ENCODE results near the gene FOXO1.

The FOXO1 gene

DNA sequence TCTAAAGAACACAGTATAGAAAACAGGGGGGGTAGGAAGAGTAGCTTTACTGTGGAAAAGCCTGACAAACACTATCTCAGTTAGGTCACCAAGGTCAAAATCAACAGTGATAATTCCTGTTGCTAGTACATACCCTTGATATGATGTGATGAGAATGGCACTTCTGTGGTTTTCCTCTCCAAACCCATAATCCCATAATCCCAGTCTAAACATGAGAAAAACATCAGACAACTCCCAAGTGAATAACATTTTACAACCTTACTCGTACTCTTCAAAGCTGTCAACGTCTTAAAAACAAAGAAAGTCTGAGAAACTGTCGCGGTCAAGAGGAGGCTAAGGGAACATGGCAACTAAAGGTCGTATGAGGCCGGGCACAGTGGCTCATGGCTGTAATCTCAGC lies 137.6 kb downstream of the FOXO1 start:
- no peak overlapping the region for H2AFZ ChIP-seq (ENCODE audit: low read depth, low read length)
- no peak for ATAC-seq (ENCODE audit: insufficient read depth, low read depth)
- peaks cover 3% of the 10 kb centered on the region for H3K27me3 ChIP-seq (ENCODE audit: insufficient read depth, low read length, poor library complexity)
- H4K20me1 ChIP-seq (ENCODE audit: insufficient read depth, low read length), result no peaks in the 10 kb centered on the region
- H3K4me3 ChIP-seq (ENCODE audit: low read depth in 1 of 2, low read length in 2 of 2), result no peak overlapping the region
- H3K9ac ChIP-seq (ENCODE audit: low read depth, low read length), result no peak overlapping the region
- no peaks in the 10 kb centered on the region for H3K4me1 ChIP-seq (ENCODE audit: insufficient read depth, low read length)
- H3K79me2 ChIP-seq (ENCODE audit: insufficient read depth, low read length), result no peaks in the 10 kb centered on the region
- H3K27ac ChIP-seq (ENCODE audit: low read length), result no peak overlapping the region
- no peaks in the 10 kb centered on the region for H3K36me3 ChIP-seq (ENCODE audit: insufficient read depth, low read length)
- TF ChIP-seq EZH2 (IDR thresholded peaks at IDR 0.05; ENCODE audit: borderline replicate concordance, low read depth, low read length, severe bottlenecking), result no peak
- TF ChIP-seq, protein P1, sequence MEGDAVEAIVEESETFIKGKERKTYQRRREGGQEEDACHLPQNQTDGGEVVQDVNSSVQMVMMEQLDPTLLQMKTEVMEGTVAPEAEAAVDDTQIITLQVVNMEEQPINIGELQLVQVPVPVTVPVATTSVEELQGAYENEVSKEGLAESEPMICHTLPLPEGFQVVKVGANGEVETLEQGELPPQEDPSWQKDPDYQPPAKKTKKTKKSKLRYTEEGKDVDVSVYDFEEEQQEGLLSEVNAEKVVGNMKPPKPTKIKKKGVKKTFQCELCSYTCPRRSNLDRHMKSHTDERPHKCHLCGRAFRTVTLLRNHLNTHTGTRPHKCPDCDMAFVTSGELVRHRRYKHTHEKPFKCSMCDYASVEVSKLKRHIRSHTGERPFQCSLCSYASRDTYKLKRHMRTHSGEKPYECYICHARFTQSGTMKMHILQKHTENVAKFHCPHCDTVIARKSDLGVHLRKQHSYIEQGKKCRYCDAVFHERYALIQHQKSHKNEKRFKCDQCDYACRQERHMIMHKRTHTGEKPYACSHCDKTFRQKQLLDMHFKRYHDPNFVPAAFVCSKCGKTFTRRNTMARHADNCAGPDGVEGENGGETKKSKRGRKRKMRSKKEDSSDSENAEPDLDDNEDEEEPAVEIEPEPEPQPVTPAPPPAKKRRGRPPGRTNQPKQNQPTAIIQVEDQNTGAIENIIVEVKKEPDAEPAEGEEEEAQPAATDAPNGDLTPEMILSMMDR (IDR thresholded peaks at IDR 0.05; ENCODE audit: borderline replicate concordance, extremely low read depth, low read length, poor library complexity, severe bottlenecking), result no peak
- H3K4me2 ChIP-seq (ENCODE audit: insufficient read depth, low read length), result no peak overlapping the region
- no peak for DNase-seq
- H3K9me3 ChIP-seq (ENCODE audit: insufficient read depth, low read length, severe bottlenecking), result no peaks in the 10 kb centered on the region

DNA sequence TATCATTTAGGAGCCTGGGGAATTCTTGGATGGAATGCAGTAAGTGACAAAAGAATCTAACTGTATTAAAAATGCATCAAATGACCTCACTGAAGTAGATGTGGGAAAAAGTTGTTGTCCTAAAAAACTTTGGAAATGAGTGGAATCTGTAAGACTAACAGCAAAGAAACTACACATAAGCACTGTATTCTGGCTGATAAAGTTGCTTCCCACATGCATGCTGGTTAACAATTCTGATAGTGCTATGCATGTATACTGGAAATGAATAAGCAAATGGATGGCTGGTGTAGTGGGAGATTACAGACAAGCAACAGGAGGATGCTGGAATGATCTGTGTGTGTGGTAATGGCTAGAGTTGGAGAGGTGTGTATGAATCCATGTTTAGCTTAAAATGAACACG lies 138.5 kb downstream of the FOXO1 start:
- peaks cover 3% of the 10 kb centered on the region for H3K27me3 ChIP-seq (ENCODE audit: insufficient read depth, low read length, poor library complexity)
- no peak overlapping the region for H3K27ac ChIP-seq (ENCODE audit: low read length)
- H3K4me3 ChIP-seq (ENCODE audit: low read depth in 1 of 2, low read length in 2 of 2), result no peak overlapping the region
- DNase-seq, result no peak
- H3K4me1 ChIP-seq (ENCODE audit: insufficient read depth, low read length), result no peaks in the 10 kb centered on the region
- no peaks in the 10 kb centered on the region for H3K36me3 ChIP-seq (ENCODE audit: insufficient read depth, low read length)
- no peaks in the 10 kb centered on the region for H3K79me2 ChIP-seq (ENCODE audit: insufficient read depth, low read length)
- no peak overlapping the region for H2AFZ ChIP-seq (ENCODE audit: low read depth, low read length)
- TF ChIP-seq, protein P1 (IDR thresholded peaks at IDR 0.05; ENCODE audit: borderline replicate concordance, extremely low read depth, low read length, poor library complexity, severe bottlenecking), result no peak
- TF ChIP-seq EZH2 (IDR thresholded peaks at IDR 0.05; ENCODE audit: borderline replicate concordance, low read depth, low read length, severe bottlenecking), result no peak
- no peak for ATAC-seq (ENCODE audit: insufficient read depth, low read depth)
- no peak overlapping the region for H3K9ac ChIP-seq (ENCODE audit: low read depth, low read length)
- no peaks in the 10 kb centered on the region for H4K20me1 ChIP-seq (ENCODE audit: insufficient read depth, low read length)
- no peak overlapping the region for H3K4me2 ChIP-seq (ENCODE audit: insufficient read depth, low read length)
- H3K9me3 ChIP-seq (ENCODE audit: insufficient read depth, low read length, severe bottlenecking), result no peaks in the 10 kb centered on the region

DNA sequence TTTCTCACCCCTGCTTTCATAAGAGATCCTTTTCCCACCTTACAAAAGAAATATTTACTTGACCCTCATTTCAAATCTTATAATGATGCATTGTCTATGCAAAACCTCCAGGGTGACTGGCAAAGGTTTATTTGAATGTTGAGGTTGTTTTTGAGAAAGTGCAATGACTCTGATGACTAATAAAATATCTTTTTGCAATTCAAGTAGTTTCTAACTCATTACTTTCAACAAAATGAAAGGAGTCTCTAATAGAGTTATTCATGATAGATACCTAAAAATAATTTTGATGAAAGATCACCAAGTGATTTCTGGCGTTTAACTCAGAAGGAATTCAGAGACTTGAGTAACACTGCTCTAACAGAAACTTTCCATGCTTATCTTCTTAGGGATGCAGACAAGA lies 144.2 kb downstream of the FOXO1 start:
- no peak overlapping the region for H3K9ac ChIP-seq (ENCODE audit: low read depth, low read length)
- H3K4me2 ChIP-seq (ENCODE audit: insufficient read depth, low read length), result no peak overlapping the region
- no peak overlapping the region for H3K27ac ChIP-seq (ENCODE audit: low read length)
- ATAC-seq (ENCODE audit: insufficient read depth, low read depth) (no peak), DNase-seq (no peak)
- H3K4me3 ChIP-seq (ENCODE audit: low read depth in 1 of 2, low read length in 2 of 2), result no peak overlapping the region
- H3K9me3 ChIP-seq (ENCODE audit: insufficient read depth, low read length, severe bottlenecking), result no peaks in the 10 kb centered on the region
- no peaks in the 10 kb centered on the region for H3K27me3 ChIP-seq (ENCODE audit: insufficient read depth, low read length, poor library complexity)
- no peaks in the 10 kb centered on the region for H3K36me3 ChIP-seq (ENCODE audit: insufficient read depth, low read length)
- no peaks in the 10 kb centered on the region for H4K20me1 ChIP-seq (ENCODE audit: insufficient read depth, low read length)
- H3K79me2 ChIP-seq (ENCODE audit: insufficient read depth, low read length), result no peaks in the 10 kb centered on the region
- no peak for TF ChIP-seq EZH2 (IDR thresholded peaks at IDR 0.05; ENCODE audit: borderline replicate concordance, low read depth, low read length, severe bottlenecking)
- TF ChIP-seq, protein P1 (IDR thresholded peaks at IDR 0.05; ENCODE audit: borderline replicate concordance, extremely low read depth, low read length, poor library complexity, severe bottlenecking), result no peak
- H2AFZ ChIP-seq (ENCODE audit: low read depth, low read length), result no peak overlapping the region
- no peaks in the 10 kb centered on the region for H3K4me1 ChIP-seq (ENCODE audit: insufficient read depth, low read length)

DNA sequence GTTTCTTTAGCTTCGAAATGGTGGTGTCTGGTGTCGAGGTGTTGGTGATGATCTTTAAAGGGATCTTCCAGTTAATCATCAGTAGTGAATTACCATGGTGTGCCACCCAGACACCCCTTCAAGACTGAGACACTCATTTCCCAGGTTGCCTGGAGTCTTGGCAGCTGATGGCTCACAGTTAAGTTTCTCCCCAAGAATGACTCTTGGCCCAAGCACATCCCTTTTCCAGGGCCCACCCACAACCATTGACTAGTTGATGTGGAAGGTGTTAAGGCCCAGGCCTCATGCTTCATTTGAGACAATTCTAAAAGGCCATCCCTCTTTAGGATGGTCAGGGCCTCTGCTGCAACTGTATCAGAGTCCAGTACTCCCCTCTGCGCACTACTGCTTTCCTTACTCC lies 145.5 kb downstream of the FOXO1 start:
- no peak overlapping the region for H3K9ac ChIP-seq (ENCODE audit: low read depth, low read length)
- no peaks in the 10 kb centered on the region for H3K4me1 ChIP-seq (ENCODE audit: insufficient read depth, low read length)
- no peaks in the 10 kb centered on the region for H3K79me2 ChIP-seq (ENCODE audit: insufficient read depth, low read length)
- H3K9me3 ChIP-seq (ENCODE audit: insufficient read depth, low read length, severe bottlenecking), result no peaks in the 10 kb centered on the region
- ATAC-seq (ENCODE audit: insufficient read depth, low read depth) (no peak), DNase-seq (no peak)
- H3K36me3 ChIP-seq (ENCODE audit: insufficient read depth, low read length), result no peaks in the 10 kb centered on the region
- H2AFZ ChIP-seq (ENCODE audit: low read depth, low read length), result no peak overlapping the region
- H3K27me3 ChIP-seq (ENCODE audit: insufficient read depth, low read length, poor library complexity), result no peaks in the 10 kb centered on the region
- no peak overlapping the region for H3K27ac ChIP-seq (ENCODE audit: low read length)
- H4K20me1 ChIP-seq (ENCODE audit: insufficient read depth, low read length), result no peaks in the 10 kb centered on the region
- H3K4me2 ChIP-seq (ENCODE audit: insufficient read depth, low read length), result no peak overlapping the region
- TF ChIP-seq, protein P1 (IDR thresholded peaks at IDR 0.05; ENCODE audit: borderline replicate concordance, extremely low read depth, low read length, poor library complexity, severe bottlenecking), result no peak
- no peak for TF ChIP-seq EZH2 (IDR thresholded peaks at IDR 0.05; ENCODE audit: borderline replicate concordance, low read depth, low read length, severe bottlenecking)
- H3K4me3 ChIP-seq (ENCODE audit: low read depth in 1 of 2, low read length in 2 of 2), result no peak overlapping the region

Measured in DND-41 (cell line).